Activated CD4-positive, CD25-positive, alpha-beta regulatory T cell (primary cell): ENCODE measurements around the gene PPFIBP1.
"Not testable (repeated sequence)": the region's sequence is repeated elsewhere in the genome, so short reads cannot be mapped to it uniquely, and the experiment has no call there.

Source experiments
- DNase-seq, 4 experiments: peaks; one replicate each; lab custom pipeline; 2025; lab: John Stamatoyannopoulos, UW

PPFIBP1 gene

GRCh38 chr12:27710592-27711316 is 186.7 kb downstream of the PPFIBP1 start, which contains the start of gene MRPS35:
TSS of gene MRPS35 (plus strand) at chr12:27710832. CDS start at chr12:27710844, 12 bp downstream.
- DNase-seq = peak; percentile 75 to 86 (median 82)

DNA sequence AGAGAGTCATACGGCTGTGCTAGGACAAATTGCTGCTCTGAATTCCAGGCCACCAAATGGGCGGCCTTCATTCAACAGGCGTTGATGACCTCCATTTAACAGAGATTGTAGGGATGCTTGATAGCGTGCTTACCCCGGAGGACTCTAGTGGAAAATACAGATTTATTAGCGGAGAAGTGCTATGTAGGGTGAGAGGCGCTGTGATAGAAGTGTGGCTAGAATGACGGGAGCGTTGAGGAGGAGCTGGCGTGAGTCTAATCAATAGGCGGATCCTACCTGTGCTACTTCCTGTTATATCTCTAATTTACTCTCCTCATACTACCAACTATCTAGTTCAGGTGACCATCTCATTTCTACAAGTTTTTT is 187.3 kb downstream of the PPFIBP1 start:
- DNase-seq = no peak

- DNase-seq = no peak
Observed at GRCh38 chr12:27711967-27712366, 188.0 kb downstream of the PPFIBP1 start.

- no peak for DNase-seq
Observed at GRCh38 chr12:27723212-27723611, 199.2 kb downstream of the PPFIBP1 start.

GRCh38 chr12:27730097-27730588 is 206.1 kb downstream of the PPFIBP1 start:
- no peak for DNase-seq

DNA sequence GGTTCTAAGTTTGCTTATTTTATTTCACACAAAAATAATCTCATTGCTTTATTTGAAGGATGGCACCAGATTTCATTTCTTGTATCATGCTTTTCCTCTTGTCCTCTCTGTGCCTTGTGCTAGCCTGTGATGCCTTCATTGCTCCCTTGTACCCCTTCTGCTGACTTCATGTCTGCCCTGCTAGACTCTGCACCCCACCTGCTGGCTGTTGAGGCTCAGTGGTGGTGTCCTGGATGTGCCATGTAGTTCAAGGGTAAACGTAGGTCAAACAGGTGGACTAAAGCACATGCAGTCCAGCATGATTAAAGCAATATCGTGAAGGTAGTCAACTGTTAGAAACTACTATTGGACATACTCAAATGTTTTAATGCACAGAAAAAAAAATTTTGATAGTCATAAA is 208.3 kb downstream of the PPFIBP1 start:
- DNase-seq = no peak

GRCh38 chr12:27733052-27733656 is 209.1 kb downstream of the PPFIBP1 start:
- peak in 3 of 4 experiments; percentile 1 to 9 (median 3) for DNase-seq

GRCh38 chr12:27733791-27734190 is 209.8 kb downstream of the PPFIBP1 start:
- DNase-seq = no peak

- not testable (repeated sequence) for DNase-seq
Observed at GRCh38 chr12:27734321-27734720, 210.3 kb downstream of the PPFIBP1 start.

- DNase-seq = no peak
Observed at GRCh38 chr12:27743601-27744000, 219.6 kb downstream of the PPFIBP1 start.
